Neuron (in vitro differentiated cells): ENCODE results near the gene LCE2C.
"Not testable (repeated sequence)": the region's sequence is repeated elsewhere in the genome, so short reads cannot be mapped to it uniquely, and the experiment has no call there.

Experiments
- H2AFZ ChIP-seq: one replicate; pipeline ENCODE4 v1.6.1; 2013; ENCODE audit warnings: low read depth, mild to moderate bottlenecking, inconsistent platforms, low read length, moderate library complexity
- H3K27me3 ChIP-seq: one replicate; pipeline ENCODE4 v1.6.1; 2013; ENCODE audit warnings: low read length; ENCODE audit not compliant: insufficient read depth
- H3K36me3 ChIP-seq: one replicate; pipeline ENCODE4 v1.6.1; 2013; ENCODE audit warnings: low read length; ENCODE audit not compliant: insufficient read depth
- H3K4me1 ChIP-seq: one replicate; pipeline ENCODE4 v1.6.1; 2013; ENCODE audit warnings: low read length; ENCODE audit not compliant: insufficient read depth
- H3K4me3 ChIP-seq: 2 replicates; pipeline ENCODE4 v1.5.1; 2013; ENCODE audit warnings: mild to moderate bottlenecking, low read length, moderate library complexity
- H3K9me3 ChIP-seq: one replicate; pipeline ENCODE4 v1.6.1; 2013; ENCODE audit warnings: low read length

Gene LCE2C, protein sequence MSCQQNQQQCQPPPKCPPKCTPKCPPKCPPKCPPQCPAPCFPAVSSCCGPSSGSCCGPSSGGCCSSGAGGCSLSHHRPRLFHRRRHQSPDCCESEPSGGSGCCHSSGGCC

DNA sequence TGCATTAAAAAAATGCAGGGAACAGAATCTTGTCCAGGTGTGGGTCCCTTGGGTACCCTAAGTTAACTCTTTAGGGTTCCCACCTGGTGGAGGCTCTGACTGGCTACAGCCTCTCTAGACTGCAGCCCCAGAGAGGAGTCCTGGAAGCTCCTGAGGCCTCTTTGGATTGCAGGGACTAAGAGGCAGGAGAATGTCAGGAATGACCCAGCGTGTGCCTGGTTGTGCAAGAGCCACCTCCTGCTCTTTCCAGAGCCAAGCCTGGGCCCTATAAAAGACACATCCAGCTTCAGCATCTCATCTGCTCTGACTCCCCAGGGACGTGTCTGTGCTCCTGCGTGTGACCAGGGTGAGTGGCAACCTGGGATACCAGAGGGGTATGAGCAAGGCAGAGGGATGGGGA, at the start of gene LCE2C:
LCE2C (plus strand) TSS at position 297 of the 400 bp plus-strand sequence. CDS start 737 bp downstream, outside the sequence.
- not testable (repeated sequence) for H3K9me3 ChIP-seq, H3K4me3 ChIP-seq, H2AFZ ChIP-seq, H3K4me1 ChIP-seq, H3K36me3 ChIP-seq
- peaks cover 10% of the 10 kb centered on the region for H3K27me3 ChIP-seq

- no peaks in the 10 kb centered on the region for H3K27me3 ChIP-seq
- no peak overlapping the region for H3K4me3 ChIP-seq
- no peaks in the 10 kb centered on the region for H3K4me1 ChIP-seq
- no peak overlapping the region for H2AFZ ChIP-seq
- no peaks in the 10 kb centered on the region for H3K9me3 ChIP-seq
- no peaks in the 10 kb centered on the region for H3K36me3 ChIP-seq
These were observed 48.3 kb upstream of the LCE2C start for GRCh38 chr1:152626744-152627143.

- Histone ChIP-seq H3K36me3 (no peaks in the 10 kb centered on the region), H3K4me3 (no peak overlapping the region), H3K9me3 (no peaks in the 10 kb centered on the region), H2AFZ (no peak overlapping the region), H3K27me3 (no peaks in the 10 kb centered on the region), H3K4me1 (no peaks in the 10 kb centered on the region)
These were observed 44.5 kb upstream of the LCE2C start for GRCh38 chr1:152630596-152630995.

DNA sequence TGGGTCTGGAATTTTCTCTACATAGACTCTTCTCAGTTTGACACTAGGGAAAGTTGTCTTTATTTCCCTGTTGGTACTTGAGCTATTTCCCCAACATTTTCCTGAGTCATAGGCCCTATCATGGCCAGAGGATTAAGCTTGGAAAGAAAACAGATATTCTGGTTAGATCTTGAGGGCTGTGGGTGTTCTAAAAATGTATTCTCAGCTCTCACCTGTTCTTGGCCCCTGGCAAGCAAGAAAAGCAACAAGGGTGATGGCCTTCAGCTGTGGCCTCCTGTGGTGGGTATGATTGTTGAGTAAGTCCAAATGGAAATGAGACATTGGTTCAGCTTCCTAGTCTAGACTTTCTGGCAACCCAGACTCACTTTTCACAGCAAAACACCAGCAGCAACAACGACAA, 34.7 kb upstream of the LCE2C start:
- no peaks in the 10 kb centered on the region for H3K9me3 ChIP-seq
- no peaks in the 10 kb centered on the region for H3K27me3 ChIP-seq
- no peak overlapping the region for H2AFZ ChIP-seq
- H3K4me1 ChIP-seq = no peaks in the 10 kb centered on the region
- no peak overlapping the region for H3K4me3 ChIP-seq
- H3K36me3 ChIP-seq = no peaks in the 10 kb centered on the region

DNA sequence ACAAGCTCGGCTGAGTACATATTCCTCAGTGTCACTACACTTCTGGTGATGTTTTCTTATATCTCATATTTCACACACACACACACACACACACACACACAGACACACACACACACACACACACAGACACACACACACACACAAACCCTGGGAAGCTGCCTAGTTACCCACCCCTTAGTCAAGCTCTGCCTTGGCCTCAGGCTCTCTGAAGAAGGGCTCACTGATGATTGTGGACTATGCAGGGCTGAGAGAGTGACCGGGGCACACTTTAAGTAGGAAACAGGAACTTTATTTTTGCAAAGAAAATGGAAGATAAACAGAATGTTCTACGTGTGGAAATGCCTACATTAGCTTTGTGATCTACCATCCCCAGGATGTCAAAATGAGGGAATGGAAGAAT, 31.1 kb upstream of the LCE2C start:
- no peaks in the 10 kb centered on the region for H3K27me3 ChIP-seq
- H3K4me1 ChIP-seq = no peaks in the 10 kb centered on the region
- no peak overlapping the region for H2AFZ ChIP-seq
- H3K36me3 ChIP-seq = no peaks in the 10 kb centered on the region
- no peaks in the 10 kb centered on the region for H3K9me3 ChIP-seq
- no peak overlapping the region for H3K4me3 ChIP-seq

DNA sequence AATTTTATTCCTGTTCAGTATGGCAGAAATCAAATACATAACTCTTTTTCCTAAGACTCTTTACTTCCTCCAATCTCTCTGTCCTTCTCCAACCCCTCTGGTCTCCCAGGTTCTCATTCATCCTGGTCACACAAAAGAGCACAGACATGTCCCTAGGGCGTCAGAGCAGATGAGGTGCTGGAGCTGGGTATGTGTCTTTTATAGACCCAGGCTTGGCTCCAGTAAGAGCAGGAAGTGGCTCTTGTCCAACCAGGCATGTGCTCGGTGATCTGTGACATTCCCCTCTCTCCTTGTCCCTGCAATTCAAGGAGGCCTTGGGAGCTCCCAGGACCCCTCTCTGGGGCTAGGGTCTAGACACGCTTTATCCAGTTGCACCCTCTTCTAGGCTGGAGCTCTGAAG, 29.9 kb upstream of the LCE2C start:
- Histone ChIP-seq H3K9me3 (no peaks in the 10 kb centered on the region), H3K4me1 (no peaks in the 10 kb centered on the region), H3K27me3 (no peaks in the 10 kb centered on the region)

GRCh38 chr1:152646656-152647055, 28.4 kb upstream of the LCE2C start:
- no peaks in the 10 kb centered on the region for H3K4me1 ChIP-seq
- H3K4me3 ChIP-seq = no peak overlapping the region
- H3K9me3 ChIP-seq = no peaks in the 10 kb centered on the region
- H3K36me3 ChIP-seq = no peaks in the 10 kb centered on the region
- H3K27me3 ChIP-seq = no peaks in the 10 kb centered on the region
- H2AFZ ChIP-seq = no peak overlapping the region

More for the DNA sequence above, 29.9 kb upstream of the LCE2C start:
- H2AFZ ChIP-seq = no peak overlapping the region
- no peaks in the 10 kb centered on the region for H3K36me3 ChIP-seq
- H3K4me3 ChIP-seq = no peak overlapping the region

DNA sequence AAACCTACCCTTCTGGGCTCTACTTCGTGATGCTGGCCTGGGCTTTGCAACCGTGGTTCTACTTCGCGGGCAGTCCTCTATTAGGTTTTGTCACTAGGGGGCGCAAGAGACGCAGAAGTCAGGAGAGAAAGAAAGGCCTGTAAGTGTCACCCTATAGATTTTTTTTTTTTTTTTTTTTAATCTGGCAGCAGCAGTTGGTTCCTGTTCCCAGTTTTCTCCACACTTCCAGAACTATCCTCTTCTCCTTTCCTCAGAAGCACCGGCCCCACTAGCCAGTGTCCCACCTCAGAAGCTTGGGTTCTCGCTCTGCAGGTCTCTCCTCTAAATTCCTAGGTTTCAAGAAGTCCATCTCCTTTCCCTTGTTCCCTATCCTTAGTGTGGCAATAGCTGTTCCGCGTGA, 21.0 kb upstream of the LCE2C start:
- Histone ChIP-seq H3K9me3 (no peaks in the 10 kb centered on the region), H2AFZ (no peak overlapping the region), H3K36me3 (no peaks in the 10 kb centered on the region), H3K4me1 (no peaks in the 10 kb centered on the region), H3K27me3 (no peaks in the 10 kb centered on the region), H3K4me3 (no peak overlapping the region)

DNA sequence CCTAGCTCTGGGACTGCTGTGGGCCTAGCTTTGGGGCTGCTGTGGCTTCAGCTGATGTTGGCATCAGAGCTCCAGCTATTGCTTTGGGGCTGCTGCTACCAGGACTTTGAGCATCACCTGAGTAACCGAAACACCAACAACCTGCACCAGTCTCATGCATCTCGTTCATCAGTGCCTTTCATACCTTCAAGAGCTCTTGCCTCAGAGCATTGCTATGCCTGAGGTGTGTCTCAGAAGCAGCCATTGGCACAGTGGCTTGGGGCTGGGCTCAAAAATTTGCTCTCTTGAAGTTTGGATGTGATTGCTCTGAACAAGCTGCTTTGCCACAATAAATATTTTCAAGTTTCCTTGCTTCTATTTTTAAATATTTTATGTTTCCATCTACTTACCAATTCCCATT, 18.6 kb upstream of the LCE2C start:
- no peak overlapping the region for H3K4me3 ChIP-seq
- H3K36me3 ChIP-seq = no peaks in the 10 kb centered on the region
- peaks cover 2% of the 10 kb centered on the region for H3K27me3 ChIP-seq
- H2AFZ ChIP-seq = no peak overlapping the region
- H3K4me1 ChIP-seq = no peaks in the 10 kb centered on the region
- no peaks in the 10 kb centered on the region for H3K9me3 ChIP-seq

DNA sequence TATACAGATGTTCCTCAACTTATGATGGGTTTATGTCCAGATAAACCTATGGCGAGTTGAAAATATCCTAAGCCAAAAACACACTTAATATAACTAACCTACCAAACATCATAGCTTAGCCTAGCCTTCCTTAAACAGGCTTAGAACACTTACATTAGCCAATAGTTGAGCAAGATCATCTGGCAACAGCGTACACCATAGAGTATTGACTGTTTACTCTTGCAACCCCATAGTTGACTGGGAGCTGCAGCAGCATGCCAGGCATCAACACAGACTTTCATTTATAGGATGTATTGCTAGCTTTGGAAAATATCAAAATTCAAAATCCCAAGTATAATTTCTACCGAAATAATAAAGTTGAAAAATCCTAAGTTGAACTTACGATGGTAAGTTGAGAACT, 17.4 kb upstream of the LCE2C start:
- Histone ChIP-seq H3K4me3 (no peak overlapping the region), H3K27me3 (peaks cover 2% of the 10 kb centered on the region), H3K36me3 (no peaks in the 10 kb centered on the region), H3K9me3 (no peaks in the 10 kb centered on the region), H3K4me1 (no peaks in the 10 kb centered on the region), H2AFZ (no peak overlapping the region)

DNA sequence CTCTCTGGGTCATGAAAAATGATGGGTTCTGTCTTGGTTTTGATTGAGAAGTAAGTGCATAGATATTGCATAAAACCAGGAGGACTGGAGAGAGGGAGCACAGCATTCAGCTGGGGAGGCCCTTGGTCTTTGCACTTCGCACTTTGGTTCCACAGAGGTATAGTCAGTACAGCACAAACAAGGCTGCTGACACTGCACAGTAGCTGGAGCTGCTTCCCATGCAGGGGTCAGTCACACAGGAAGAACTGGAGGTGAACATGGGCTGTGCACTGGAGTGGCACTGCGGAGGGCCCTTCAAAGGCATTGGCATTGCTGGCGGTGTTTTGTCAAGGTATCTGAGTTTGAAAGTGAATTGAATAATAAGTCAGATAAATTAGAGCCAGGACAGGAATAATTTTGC, 16.4 kb upstream of the LCE2C start:
- Histone ChIP-seq H3K4me1 (no peaks in the 10 kb centered on the region), H3K27me3 (peaks cover 2% of the 10 kb centered on the region), H2AFZ (no peak overlapping the region), H3K4me3 (no peak overlapping the region), H3K36me3 (no peaks in the 10 kb centered on the region), H3K9me3 (no peaks in the 10 kb centered on the region)

DNA sequence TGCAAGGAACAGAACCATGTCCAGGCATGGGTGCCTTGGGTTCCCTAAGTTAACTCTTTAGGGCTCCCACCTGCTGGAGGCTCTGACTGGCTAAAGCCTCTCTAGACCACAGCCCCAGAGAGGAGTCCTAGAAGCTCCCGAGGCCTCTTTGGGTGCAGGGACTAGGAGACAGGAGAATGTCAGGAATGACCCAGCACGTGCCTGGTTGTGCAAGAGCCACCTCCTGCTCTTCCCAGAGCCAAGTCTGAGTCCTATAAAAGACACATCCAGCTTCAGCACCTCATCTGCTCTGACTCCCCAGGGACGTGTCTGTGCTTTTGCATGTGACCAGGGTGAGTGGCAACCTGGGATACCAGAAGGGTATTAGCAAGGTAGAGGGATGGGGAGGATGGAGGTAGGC, 12.0 kb upstream of the LCE2C start, which contains the start of gene LCE2D:
LCE2D (plus strand) TSS at position 283 of the 400 bp plus-strand sequence. CDS start 726 bp downstream, outside the sequence.
- peaks cover 2% of the 10 kb centered on the region for H3K27me3 ChIP-seq
- no peaks in the 10 kb centered on the region for H3K9me3 ChIP-seq
- no peak within 1 kb of the TSS for H2AFZ ChIP-seq

DNA sequence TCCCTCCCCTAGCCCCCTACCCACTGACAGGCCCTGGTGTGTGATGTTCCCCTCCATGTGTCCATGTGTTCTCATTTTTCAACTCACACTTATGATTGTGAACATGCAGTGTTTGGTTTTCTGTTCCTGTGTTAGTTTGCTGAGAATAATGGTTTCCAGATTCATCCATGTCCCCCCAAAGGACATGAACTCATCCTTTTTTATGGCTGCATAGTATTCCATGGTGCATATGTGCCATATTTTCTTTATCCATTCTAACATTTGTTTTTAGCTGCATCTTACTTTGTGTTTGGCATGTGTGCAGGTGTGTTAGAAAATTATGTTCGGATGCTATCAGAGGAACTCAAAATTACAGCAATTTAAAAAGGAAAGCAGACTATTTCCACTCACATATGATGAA, 8.9 kb upstream of the LCE2C start:
- not testable (repeated sequence) for H3K27me3 ChIP-seq, H3K9me3 ChIP-seq, H3K4me3 ChIP-seq, H3K36me3 ChIP-seq, H2AFZ ChIP-seq, H3K4me1 ChIP-seq

More for the DNA sequence above, 12.0 kb upstream of the LCE2C start, which contains the start of gene LCE2D:
- no peaks in the 10 kb centered on the region for H3K36me3 ChIP-seq
- H3K4me1 ChIP-seq = no peaks in the 10 kb centered on the region
- no peak within 1 kb of the TSS for H3K4me3 ChIP-seq

GRCh38 chr1:152667648-152668047, 7.4 kb upstream of the LCE2C start:
- H3K36me3 ChIP-seq = no peaks in the 10 kb centered on the region
- H2AFZ ChIP-seq = no peak overlapping the region
- no peak overlapping the region for H3K4me3 ChIP-seq
- H3K27me3 ChIP-seq = no peaks in the 10 kb centered on the region
- no peaks in the 10 kb centered on the region for H3K4me1 ChIP-seq
- H3K9me3 ChIP-seq = no peaks in the 10 kb centered on the region
